ENCODE measurements around the gene ASPHD2.
"Not testable (repeated sequence)": the region's sequence is repeated elsewhere in the genome, so short reads cannot be mapped to it uniquely, and the experiment has no call there.

ASPHD2 gene

GRCh38 chr22:26428515-26429457 is at the start of gene ASPHD2:
ASPHD2 (plus strand) TSS chr22:26429260; CDS start chr22:26433616, 4,356 bp downstream.
- DNase-seq (ENCODE audit: low read depth): no peak

GRCh38 chr22:26380072-26380830 is 48.8 kb upstream of the ASPHD2 start:
- no peak for DNase-seq (ENCODE audit: low read depth)

- DNase-seq (ENCODE audit: low read depth): no peak
These were observed 46.3 kb upstream of the ASPHD2 start for GRCh38 chr22:26382782-26383181.

GRCh38 chr22:26383968-26384556 is 45.0 kb upstream of the ASPHD2 start:
- DNase-seq (ENCODE audit: low read depth): no peak

GRCh38 chr22:26385164-26385563 is 43.9 kb upstream of the ASPHD2 start:
- no peak for DNase-seq (ENCODE audit: low read depth)

- no peak for DNase-seq (ENCODE audit: low read depth)
These were observed 39.9 kb upstream of the ASPHD2 start for GRCh38 chr22:26389125-26389524.

GRCh38 chr22:26391091-26391490 is 38.0 kb upstream of the ASPHD2 start:
- DNase-seq (ENCODE audit: low read depth): no peak

GRCh38 chr22:26391623-26392022 is 37.4 kb upstream of the ASPHD2 start:
- no peak for DNase-seq (ENCODE audit: low read depth)

- no peak for DNase-seq (ENCODE audit: low read depth)
These were observed 35.1 kb upstream of the ASPHD2 start for GRCh38 chr22:26393929-26394328.

GRCh38 chr22:26394777-26395176 is 34.3 kb upstream of the ASPHD2 start:
- DNase-seq (ENCODE audit: low read depth): no peak

- no peak for DNase-seq (ENCODE audit: low read depth)
These were observed 33.1 kb upstream of the ASPHD2 start for GRCh38 chr22:26395926-26396325.

- DNase-seq (ENCODE audit: low read depth): no peak
These were observed 30.3 kb upstream of the ASPHD2 start for GRCh38 chr22:26398741-26399153.

- no peak for DNase-seq (ENCODE audit: low read depth)
These were observed 29.8 kb upstream of the ASPHD2 start for GRCh38 chr22:26399289-26399688.

- no peak for DNase-seq (ENCODE audit: low read depth)
These were observed 27.3 kb upstream of the ASPHD2 start for GRCh38 chr22:26401726-26402125.

- peak; percentile 70 for DNase-seq (ENCODE audit: low read depth)
These were observed 24.1 kb upstream of the ASPHD2 start for GRCh38 chr22:26404851-26405421.

GRCh38 chr22:26406118-26406517 is 22.9 kb upstream of the ASPHD2 start:
- DNase-seq (ENCODE audit: low read depth): no peak

GRCh38 chr22:26408562-26409220 is 20.4 kb upstream of the ASPHD2 start:
- not testable (repeated sequence) for DNase-seq (ENCODE audit: low read depth)

GRCh38 chr22:26409719-26410335 is 19.2 kb upstream of the ASPHD2 start:
- DNase-seq (ENCODE audit: low read depth): no peak

GRCh38 chr22:26410386-26410785 is 18.7 kb upstream of the ASPHD2 start:
- DNase-seq (ENCODE audit: low read depth): no peak

GRCh38 chr22:26414347-26414746 is 14.7 kb upstream of the ASPHD2 start:
- DNase-seq (ENCODE audit: low read depth): no peak

GRCh38 chr22:26416256-26416655 is 12.8 kb upstream of the ASPHD2 start:
- no peak for DNase-seq (ENCODE audit: low read depth)

Data from CMK (cell line).